Transverse colon (tissue), 4 donors: ENCODE data around the gene RICTOR.

Experiments
- CTCF ChIP-seq, 5 experiments: fragments of 200-600 bp in 3 of 5; fragments of 450-650 bp in 2 of 5; sonication (generic) in 3 of 5; IDR thresholded peaks; 1 replicate in 2 of 5; 2 replicates in 3 of 5; pipeline ENCODE4 v1.5.1; 2016 to 2017; ENCODE audit warnings: antibody characterized with exemption in 5 of 5, inconsistent platforms in 3 of 5, mild to moderate bottlenecking in 2 of 5, moderate library complexity in 1 of 5
- EP300 ChIP-seq: sonication (generic); formaldehyde crosslinking; IDR thresholded peaks from one replicate; pipeline ENCODE4 v1.6.1; 2017; ENCODE audit warnings: antibody characterized with exemption, low read depth
- POLR2A ChIP-seq: fragments of 450-650 bp; IDR thresholded peaks from one replicate; pipeline ENCODE4 v1.6.1; 2016; ENCODE audit warnings: antibody characterized with exemption, mild to moderate bottlenecking, moderate library complexity
- POLR2AphosphoS5 ChIP-seq, 3 donors: sonication (generic); formaldehyde crosslinking; IDR thresholded peaks; one replicate each; pipeline ENCODE4 v1.6.1; 2016; ENCODE audit warnings: antibody characterized with exemption in 3 of 3

GRCh38 chr5:39005566-39006232 lies 68.5 kb downstream of the RICTOR start:
- no peak for TF ChIP-seq EP300
- peak in 2 of 5 experiments; percentile 10 to 29 for TF ChIP-seq CTCF (IDR thresholded peaks at IDR 0.05)
- TF ChIP-seq POLR2AphosphoS5 (IDR thresholded peaks at IDR 0.05) = no peak
- no peak for TF ChIP-seq POLR2A
